ENCODE measurements around the gene DMD.

DMD gene

DNA sequence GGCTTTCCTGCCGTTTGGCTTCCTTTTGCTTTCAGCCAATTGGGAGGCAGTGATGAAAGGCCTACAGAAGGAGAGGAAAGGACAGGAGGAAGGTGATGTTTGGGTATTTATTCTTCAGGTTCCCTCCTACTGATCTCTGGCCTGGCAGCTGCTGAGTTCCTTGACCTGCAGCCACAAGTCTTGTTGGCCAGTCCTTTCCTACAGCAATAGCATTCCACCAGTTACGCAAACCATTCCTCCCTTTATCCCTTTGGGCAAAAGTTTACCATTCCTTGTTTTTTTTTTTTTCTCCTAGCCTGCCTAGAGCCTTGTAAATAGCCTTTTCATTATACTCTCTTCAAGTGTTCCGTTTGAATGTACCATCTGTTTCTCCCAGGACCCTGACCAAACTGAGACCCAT lies 1941.4 kb downstream of the DMD start:
- H3K4me3 ChIP-seq (ENCODE audit: low read depth, low read length) = no peak overlapping the region
- no peak for TF ChIP-seq CTCF (IDR thresholded peaks at IDR 0.05; ENCODE audit: low read depth, low read length)

DNA sequence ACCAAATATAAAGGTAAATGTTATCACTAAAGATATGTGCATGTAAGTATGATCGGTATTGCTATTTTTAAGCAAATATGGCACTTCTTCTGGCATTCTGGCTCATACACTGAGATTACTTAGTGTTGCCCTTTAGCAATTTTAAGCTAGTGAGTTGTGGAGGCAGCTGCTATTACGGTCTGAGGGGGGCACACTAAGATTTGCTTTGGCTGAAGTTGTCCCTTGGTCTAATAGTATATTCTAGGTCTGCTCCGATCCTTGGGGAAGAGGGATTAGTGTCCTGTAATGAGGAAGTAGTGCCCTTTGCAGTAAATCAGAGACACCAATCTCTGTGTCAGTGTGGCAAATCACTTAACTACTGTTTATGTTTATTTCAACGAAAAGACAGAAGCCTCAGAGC lies 1943.0 kb downstream of the DMD start:
- TF ChIP-seq CTCF (IDR thresholded peaks at IDR 0.05; ENCODE audit: low read depth, low read length) = no peak
- no peak overlapping the region for H3K4me3 ChIP-seq (ENCODE audit: low read depth, low read length)

DNA sequence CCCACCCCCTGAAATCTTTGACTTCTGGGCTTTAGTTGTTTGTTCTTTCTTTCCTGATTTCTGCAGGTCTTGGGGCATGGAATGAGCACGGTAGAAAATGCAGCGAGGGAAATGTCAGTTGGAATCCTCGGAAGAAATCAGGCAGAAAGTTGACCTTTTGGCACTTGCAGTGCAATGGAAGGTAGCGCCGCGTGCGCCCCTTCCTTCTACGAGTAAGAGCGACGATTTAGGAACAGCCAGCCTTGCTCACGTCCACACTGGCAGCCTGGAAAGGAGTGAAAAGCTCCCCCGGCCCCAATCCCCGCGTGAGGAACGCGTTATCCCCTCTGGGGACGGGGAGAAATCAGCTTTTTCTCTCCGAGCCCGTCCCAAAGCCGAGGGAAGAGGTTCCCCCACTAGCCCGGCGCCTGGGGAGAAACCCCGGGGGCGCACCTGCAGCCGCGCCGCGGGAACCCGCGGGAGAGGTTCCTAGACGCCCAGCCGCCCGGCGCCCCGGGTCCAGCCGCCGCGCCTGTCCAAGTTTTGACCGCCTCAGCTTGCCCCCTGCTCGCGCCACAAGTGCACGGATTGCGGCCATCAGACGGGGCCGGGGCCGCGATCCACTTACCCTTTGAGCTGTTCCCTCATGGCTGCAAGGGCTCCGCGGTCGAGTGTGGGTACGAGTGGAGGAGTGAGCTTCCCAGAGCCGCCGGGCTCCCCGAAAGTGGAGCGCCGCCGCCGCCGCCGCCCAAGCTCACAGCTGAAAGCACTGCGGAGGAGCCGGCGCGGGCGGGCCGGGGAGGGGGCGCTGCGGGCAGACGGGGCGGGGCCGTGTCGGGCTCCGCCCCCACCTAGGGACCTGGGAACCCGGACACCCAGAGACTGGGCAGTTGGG lies 1944.9 kb downstream of the DMD start:
- TF ChIP-seq CTCF (IDR thresholded peaks at IDR 0.05; ENCODE audit: low read depth, low read length) = no peak
- peak overlapping the region; percentile 63 for H3K4me3 ChIP-seq (ENCODE audit: low read depth, low read length)

DNA sequence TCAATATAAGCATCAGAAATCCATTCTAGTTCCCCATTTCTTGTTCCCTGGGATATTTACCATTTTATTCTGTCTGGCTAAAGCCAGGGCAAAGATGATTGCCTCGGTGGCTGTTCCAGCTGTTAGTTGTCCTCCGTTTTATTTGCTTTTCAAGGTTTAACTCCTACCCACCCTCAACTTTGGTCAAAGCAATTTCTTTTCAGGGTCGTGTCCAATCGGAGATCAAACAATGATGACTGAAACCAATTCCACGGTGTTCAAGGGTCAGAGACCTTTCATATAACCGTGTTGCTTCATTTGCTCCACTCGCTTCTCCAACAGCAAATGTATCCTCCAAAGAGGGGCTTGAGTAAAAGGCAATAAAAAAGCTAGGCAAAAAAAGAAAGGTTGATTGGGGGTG lies 1946.0 kb downstream of the DMD start:
- H3K4me3 ChIP-seq (ENCODE audit: low read depth, low read length) = no peak overlapping the region
- TF ChIP-seq CTCF (IDR thresholded peaks at IDR 0.05; ENCODE audit: low read depth, low read length) = no peak

- no peak overlapping the region for H3K4me3 ChIP-seq (ENCODE audit: low read depth, low read length)
- no peak for TF ChIP-seq CTCF (IDR thresholded peaks at IDR 0.05; ENCODE audit: low read depth, low read length)
Observed at GRCh38 chrX:31260351-31260750, 1951.0 kb downstream of the DMD start.

GRCh38 chrX:31258166-31258565 lies 1953.2 kb downstream of the DMD start:
- no peak overlapping the region for H3K4me3 ChIP-seq (ENCODE audit: low read depth, low read length)
- no peak for TF ChIP-seq CTCF (IDR thresholded peaks at IDR 0.05; ENCODE audit: low read depth, low read length)

- no peak for TF ChIP-seq CTCF (IDR thresholded peaks at IDR 0.05; ENCODE audit: low read depth, low read length)
- H3K4me3 ChIP-seq (ENCODE audit: low read depth, low read length) = no peak overlapping the region
Observed at GRCh38 chrX:31255310-31256033, 1955.9 kb downstream of the DMD start.

All from WI38 (cell line).